HG03103 (cell line): ENCODE results near the gene ADIPOR2.
A peak's percentile ranks its signal among the peaks of the same experiment; 100 is the strongest.

Source experiments
- ATAC-seq: cut with Tn5 transposase; IDR thresholded peaks from one replicate; pipeline ENCODE4 v1.9.1; 2021; ENCODE audit warnings: low read depth; ENCODE audit not compliant: unreplicated experiment

Gene ADIPOR2

DNA sequence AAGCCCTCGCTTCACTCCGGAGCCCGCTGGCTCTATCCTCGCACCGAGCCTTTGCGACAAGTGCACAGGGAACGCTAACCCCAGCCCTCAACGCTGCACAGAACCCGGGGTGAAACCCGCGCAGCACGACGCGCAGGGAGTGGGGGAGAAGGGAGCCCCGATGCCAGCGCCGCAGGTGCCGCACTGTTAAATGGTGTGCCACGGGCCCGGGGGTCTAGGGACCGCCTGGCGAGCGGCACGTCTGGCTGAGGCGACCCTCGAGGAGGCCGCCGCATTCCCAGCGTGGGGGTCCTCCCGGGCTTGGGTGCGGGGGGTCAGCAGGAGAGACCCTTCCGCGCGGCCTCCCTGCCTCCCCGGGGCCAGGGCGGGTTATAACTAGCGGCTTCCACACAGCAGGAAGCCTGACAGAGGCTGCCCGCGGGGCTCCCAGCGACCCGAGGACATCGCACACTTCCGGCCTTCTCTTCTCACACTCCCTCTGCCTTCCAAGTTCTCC is 105.7 kb downstream of the ADIPOR2 start:
- ATAC-seq = peak; percentile 13

DNA sequence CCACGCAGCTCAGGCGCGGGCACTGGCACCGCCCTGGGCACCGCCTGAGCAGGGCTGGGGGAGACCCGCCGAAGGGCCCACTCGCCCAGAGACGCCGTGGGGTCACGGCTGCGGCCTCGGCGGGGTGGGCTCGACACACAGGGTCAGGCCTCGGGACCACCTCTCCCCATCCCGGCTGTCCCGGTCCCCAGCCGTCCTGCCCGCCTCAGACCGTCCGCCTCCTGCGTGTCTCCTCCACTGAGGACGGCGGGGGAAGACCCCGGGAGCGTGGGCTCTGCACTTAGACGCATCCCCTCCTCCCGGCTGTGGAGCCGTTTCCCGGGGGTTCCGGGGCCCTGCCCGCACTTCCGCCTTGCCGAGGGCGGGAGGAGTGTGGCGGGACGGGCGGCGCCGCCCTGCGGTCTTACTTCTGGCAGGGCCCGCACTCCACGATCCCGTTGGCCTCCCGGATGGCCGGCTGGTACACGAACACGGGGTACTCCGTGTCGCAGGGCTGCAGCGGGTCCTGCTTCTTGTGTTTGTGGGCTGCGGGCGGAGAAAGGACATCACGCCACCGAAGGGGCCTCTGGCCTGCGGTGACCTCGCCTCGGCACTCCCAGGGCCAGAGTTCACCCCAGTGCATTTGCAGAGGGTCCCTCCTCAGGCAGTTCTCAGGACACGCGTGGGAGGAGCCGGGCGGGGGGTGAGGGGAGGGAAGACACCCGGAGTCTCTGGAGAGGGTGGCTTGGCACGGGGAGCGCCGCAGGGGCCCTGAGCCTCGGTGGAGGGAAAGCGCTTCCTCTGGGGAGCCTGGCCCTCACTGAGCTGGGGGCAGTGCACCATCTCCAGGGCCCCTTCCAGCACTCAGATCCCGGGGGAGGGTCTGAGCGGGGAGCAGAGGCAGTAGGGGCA is 106.4 kb downstream of the ADIPOR2 start:
- ATAC-seq = no peak

DNA sequence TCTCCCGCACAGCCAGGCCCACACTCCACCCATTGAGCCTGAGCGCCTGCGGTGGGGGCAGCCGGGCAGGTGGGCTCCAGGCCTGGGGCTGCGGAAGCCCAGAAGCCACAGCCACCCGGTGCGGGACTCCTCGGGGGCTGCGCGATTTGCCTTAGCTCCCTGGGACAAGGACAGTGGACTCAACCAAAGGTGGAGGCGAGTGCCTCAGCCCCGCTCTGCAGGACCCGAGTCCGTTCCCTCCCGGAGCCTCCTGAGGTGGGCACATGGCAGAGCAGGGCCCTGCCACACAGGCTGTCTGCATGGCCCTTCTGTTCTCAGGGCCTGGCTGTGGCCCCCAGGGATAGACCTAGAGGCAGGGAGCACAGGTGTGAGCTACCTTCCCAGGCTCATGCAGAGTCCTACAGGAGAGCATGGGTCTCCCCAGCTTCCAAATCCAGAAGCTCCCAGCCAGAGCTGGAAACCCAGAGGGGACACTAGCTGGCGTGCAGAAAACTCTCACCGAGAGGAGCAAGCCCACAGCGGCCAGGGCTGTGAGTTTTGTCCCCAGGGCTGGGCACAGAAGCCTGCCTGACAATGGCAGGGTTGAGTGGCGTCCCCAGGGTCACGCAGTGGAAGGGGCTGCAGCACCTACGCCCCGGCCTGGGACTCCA is 107.2 kb downstream of the ADIPOR2 start:
- ATAC-seq = no peak

DNA sequence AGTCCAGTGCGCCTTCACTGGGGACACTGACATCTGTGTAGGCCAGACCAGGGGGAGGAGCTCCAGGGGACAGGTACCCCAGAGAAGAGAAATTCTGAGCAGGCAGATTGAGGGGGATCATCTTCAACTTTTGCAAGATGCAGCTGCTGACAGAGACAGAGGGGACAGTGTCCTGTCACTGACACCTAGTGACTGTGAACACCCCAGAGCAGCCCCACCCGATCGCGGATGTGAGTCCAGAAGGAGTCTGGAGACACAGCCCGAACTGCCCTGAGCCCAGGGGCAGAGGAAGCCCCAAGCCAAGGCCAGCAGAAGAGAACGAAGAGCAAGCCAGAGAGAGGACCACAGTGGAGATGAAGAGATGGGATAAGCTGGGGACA is 107.8 kb downstream of the ADIPOR2 start:
- ATAC-seq = no peak

DNA sequence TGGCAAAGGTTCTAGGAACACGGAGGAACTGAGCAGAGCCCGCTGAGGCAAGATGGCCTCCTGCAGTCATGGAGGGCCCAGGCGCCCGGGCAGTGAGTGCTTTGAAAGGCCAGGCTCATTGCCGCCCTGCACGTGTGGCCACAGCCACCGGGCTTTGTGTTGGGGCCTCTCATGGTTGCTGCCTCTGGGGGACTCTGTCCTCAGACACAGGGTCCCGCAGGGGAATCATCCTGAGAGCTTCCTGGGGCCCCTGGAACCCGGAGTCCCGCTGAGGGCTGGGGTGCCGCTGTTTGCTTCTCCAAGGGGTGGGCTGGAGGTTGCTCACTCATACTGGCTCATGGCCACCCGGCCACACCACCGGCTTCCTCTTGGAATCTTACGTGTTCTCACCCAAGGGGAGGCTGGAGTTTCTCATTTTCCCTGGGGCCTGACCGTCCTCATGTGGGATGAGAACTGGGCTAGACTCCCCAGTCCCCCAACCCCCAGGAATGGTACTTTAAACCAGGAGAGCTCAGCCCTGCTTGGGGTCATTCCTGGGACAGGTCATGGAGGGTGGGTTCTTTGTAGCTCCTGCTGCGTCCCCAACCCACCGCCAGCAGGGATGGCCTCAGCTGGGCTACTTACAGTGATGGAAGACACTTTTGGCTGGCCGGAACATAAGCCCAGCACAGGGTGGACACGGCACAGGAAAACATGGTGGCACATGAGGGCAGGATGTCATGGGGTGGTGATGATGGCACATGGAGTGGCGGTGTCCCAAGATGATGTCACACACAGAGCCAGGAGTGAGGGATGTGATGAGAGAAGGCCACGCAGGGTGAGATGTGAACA is 108.4 kb downstream of the ADIPOR2 start:
- ATAC-seq = no peak

DNA sequence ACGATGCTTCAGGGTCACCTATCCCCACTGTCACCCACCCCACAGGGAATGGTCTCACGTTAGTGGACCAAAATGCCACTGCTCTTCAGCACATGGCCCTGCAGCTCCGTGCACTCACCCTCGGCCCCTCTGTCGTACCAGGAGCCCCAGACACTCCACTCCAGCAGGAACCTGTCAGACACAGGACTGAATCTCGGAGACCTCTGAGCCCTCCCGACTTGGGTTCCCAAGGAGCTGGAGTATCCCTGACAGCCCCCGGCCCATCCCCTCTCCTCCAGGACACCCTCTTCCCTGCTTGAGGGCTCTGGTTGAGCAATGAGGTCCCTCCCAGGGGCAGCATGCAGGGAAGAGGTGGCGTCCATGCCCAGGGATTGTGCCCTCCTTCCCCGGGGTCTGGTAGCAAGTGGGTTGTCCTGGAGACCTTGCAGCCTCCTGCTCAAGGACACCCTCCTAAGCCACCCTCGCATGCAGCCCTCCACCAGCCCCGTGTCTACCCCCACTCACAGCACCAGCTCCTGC is 109.1 kb downstream of the ADIPOR2 start:
- ATAC-seq = no peak

DNA sequence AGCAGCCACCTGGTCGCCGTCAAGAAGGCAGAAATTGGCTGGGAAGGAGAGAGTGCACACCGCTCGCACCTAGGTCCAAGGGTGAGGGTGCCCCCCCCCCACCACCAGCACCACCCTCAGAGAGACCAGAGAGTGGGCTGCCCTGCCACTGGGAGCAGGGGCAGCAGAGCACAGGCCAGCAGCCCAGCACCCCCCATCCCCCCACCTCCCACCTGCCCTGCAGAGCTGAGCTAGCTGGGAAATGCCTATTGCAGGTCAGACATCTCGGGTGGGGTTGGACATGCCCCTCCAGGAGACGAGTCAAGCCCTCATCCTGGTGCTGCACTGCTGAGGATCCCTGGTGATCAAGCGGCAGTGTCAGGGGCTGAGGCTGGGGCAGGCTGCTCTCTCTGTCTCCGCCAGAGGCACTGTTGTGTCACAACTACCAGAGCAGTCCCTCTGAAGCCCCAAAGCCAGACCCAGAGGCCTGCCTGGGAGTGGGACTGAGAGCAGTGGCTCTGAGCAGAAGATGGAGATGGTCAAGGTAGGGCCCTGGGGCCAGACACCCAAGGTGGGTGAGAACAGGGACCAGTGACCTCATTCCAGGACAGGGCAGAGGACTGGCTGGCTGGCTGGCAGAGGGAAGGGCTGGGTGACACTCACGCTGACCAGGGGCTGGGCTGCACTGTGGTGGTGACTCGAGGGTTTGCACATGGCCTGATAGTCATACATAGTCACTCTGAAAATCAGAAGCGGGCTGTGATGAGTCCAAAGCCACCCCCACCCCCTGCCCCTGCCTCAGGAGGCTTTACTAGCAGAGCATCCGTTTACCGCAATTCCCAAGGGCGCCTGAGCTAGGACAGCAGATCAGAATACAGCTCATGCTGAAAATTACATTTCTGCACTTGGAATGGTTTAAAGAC is 109.8 kb downstream of the ADIPOR2 start:
- no peak for ATAC-seq

DNA sequence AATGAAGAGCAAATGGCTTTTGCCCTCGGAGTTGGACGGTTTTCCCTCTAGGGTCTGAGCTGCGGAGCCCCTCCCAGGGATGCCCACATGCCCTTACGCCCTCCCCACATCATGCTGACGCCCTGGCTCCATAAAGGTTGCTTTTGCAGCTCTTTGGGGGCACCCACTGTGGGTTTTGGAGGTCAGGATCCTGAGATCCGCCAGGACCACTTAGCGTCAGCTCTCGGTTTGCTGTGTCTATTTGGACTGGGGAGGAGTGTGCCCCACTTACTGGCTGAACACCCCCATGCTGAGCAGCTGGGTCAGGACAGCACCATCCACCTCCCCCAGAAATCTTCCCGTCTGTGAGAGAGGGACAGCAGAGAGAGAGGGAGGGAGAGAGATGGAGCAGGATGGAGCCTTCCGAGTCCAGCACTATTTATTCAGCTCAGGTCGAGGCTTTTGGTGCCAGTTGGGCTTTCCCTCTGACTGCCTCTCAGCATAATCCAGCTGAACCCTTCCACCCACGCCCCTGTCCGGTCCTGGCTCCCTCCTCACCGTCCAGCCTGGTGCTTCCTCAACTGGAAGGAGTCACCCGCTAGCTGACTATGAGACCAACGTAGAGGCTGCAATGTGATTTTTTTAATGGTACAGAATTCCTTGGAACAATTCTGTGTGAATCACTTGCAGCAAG is 110.6 kb downstream of the ADIPOR2 start:
- no peak for ATAC-seq

DNA sequence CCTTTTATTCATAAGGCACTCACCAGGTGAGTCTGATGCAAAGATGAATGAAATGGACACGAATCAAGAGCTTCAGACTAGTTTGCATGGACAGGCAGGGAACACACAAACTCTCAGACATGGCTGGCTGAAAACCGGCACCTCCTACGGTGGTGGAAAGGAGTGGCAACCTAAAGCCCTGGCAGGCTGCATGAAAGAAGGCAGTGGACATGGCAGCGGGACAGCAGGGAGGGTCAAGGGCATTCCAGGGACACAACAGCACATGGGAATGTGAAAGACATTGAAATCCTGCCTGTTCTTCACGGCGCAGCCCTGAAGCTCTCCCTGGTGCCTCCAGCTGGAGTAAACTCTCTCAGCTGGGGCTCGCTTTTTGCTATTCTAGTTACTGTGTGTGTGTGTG is 112.9 kb downstream of the ADIPOR2 start:
- ATAC-seq = no peak

DNA sequence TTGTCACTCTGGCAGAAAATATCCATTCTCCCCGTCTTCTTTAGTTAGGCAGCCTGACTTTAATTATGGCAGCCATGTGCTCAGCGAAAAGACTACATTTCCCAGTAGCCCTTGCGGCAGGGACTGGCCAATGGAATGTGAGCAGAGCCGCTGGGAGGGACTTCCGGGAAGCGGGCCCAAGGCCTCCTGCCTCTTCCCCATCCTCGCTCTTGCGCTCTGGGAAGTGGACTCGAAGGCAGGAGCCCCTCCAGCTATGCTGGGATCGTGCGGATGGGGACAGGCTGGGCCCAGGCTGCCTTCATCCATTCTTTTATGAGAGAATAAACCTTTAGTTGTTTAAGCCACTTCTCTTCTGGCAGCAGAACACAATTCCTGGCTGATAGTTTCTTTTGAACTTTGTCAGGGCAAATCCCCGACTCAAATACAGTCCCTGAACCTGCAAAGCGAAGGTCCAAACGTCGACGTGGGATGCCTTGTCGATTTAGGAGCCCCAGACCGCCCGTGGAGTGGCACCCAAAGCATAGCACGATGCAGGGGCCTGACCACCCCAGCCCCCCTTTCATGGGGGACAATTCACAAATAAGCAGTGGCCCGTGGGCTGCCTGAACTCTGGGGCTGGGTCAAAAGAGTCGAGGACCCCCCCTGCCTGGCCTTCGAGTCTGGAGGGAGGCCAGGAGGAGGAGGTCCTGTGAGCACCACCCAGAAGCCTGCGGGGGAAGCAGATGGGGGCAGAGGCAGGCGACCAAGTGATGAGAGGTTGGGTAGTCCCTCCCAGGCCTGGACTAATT is 113.9 kb downstream of the ADIPOR2 start:
- ATAC-seq = peak; percentile 80

DNA sequence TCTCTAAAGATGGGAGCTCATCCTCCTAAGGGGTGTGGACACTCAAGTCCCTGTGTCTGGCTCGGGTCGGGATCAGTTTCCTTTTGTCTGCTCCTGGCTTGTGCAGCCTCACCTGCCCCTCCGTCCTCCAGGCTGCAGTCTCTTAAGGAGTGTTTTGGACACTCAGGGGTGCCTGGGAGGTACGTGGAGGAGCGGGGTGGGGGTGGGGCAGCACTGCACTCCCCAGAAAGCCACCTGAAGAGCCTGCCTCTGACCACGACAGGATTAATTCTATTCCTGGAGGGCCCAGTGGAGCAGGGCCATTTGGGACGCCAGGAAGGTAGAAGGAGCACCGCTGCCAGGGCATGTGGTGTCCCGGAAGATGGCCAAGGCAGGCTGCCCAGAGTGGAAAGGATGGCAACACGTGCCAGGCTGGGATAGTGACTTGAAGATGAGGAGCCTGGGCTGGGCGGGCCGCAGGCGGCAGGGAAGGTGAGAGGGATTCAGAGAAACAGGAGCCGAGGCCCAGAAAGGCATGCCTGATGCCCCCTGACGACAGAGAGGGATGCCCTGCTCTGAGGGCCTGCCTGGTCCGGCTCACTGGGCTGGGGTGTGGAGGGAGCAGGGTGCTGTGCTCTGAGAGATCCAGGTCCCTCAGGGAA is 114.7 kb downstream of the ADIPOR2 start:
- ATAC-seq = no peak

DNA sequence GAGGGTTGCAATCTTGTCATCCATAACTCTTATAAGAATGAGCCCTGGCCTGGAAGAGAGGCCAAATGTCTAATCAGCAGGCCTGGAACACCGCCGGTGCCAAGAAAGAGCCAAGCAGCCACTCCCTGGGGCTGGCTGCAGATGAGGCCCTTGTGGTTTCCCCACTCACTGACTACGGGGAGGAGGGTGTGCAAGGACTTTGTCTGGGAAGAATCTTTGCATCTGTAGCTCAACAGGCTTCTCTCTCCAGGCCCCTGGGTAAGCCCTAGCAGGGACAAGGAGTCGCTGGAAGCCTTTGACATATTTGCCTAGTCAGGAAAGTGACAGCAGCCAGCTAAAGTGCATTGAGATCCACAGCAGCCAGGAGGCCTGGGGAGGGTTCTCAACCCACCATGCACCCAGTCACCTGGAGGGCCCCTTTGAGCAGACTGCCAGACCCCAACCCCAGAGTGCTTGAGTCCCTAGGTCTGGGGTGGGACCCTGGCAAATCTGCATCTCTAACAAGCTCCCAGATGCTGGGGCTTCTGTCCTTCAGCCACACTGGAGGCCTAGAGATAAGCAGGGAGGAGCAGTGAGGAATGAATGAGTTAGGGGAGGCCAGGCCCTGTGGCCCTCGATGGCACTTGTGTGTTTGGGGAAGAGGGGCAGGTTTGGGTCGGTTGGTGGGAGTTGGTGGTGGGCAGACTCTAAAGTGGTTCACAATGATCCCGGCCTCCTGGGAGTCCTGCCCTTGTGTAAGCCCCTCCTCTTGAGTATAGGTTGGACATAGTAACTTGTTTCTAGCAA is 115.6 kb downstream of the ADIPOR2 start:
- no peak for ATAC-seq

DNA sequence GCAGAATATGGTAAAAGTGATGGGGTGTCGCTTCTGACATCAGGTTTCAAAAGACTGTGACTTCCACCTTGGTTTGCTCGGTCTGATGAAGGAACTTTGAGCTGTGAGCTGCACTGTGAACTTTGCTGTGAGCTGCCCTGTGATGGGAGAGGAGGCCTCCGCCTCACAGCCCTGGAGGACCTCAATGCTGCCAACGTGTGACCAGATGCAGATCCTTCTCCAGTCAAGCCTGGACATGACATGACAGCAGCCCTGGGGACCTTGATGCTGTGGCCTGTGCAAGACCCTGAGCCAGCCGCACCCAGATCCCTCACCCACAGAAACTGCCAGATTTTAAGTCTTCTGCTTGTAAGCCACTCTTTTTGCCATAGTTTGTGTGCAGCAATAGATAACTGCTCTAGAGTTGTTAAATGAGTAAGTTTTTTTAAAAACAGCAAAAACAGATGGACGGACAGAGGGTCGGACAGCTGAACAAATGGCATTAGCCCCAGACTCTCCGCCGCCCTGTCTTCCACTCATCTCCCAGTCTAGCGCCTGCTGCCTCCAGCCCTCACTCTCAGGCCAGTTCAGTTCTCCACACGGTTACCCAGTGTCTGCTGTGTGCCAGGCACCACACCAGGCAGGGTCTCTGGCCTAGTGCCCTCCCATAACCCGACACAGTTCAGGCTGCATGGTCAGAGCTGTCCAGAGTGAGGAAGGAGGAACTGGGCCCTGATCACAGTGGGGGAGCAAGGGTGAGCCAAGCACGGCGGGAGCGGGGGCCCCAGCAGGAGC is 116.4 kb downstream of the ADIPOR2 start:
- no peak for ATAC-seq

DNA sequence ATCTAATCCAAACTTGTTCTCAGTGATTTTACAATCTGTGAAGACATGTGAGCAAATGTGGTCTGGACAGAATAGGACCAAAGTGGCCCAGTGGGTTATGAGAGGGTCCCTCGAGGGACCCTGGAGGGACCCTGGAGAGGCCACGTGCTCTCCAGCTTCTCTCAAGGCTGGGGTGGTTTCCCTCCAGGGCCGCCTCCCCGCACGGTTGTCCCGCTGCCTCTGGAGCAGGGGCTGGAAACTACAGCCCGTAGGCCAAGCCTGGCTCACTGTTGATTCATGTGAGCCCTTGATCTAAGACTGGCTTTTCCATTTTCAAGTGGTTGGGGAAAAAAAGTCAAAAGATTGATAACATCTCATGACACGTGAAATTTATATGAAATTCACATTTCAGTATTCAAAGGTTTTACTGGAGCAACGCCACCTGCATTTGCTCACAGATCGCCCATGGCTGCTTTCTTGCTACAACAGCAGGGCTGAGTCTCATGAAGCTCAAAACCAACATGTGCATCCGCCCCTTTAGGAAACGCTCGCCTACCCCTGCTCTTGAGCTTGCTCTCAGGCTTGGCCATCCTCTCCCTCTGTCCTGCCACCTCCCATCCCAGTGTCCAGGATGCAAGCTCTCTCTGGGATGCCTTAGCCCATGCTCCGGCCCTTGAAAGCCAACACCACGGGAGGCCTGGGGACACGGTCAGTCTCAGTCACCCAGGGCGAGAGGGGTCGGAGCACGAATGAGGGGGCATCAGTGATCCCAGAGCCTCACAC is 117.3 kb downstream of the ADIPOR2 start:
- no peak for ATAC-seq

DNA sequence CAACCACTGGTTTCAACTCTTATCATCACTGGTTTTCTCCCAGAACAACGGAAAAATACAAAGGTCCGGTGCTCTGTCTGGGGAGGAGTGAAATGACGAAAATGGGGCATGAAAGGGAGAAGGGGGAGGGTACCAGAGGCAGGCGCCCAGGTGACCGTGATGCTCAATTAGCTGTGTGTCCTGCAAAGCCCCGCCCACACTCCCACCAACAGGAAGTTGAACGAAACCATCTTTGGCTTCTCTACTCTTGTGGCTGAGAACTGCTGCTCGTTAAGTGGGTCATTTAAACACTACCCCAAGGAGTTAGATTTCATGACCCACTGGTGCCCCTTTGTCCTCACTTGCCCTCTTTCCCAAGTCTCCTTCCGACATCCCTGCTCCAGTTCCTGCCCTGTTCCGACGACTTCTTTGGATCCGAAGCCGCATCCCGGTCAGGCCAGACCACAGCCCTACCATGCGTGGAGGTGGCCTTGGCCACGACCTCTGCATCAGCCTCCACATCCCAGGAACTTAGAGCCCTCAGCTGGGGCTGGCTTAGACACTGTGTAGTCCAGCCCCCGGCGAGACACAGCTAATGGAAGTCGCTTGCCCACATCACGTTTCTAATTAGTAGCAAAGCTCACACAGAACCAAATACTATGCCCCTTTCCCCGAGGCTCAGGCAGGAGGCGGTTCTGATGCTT is 118.1 kb downstream of the ADIPOR2 start:
- ATAC-seq = no peak
